HG03342 (cell line): ENCODE results near the gene FAM107B.

Source experiments
- ATAC-seq: cut with Tn5 transposase; IDR thresholded peaks from one replicate; pipeline ENCODE4 v1.9.1; 2021; ENCODE audit warnings: mild to moderate bottlenecking, moderate library complexity; ENCODE audit not compliant: unreplicated experiment

The FAM107B gene

DNA sequence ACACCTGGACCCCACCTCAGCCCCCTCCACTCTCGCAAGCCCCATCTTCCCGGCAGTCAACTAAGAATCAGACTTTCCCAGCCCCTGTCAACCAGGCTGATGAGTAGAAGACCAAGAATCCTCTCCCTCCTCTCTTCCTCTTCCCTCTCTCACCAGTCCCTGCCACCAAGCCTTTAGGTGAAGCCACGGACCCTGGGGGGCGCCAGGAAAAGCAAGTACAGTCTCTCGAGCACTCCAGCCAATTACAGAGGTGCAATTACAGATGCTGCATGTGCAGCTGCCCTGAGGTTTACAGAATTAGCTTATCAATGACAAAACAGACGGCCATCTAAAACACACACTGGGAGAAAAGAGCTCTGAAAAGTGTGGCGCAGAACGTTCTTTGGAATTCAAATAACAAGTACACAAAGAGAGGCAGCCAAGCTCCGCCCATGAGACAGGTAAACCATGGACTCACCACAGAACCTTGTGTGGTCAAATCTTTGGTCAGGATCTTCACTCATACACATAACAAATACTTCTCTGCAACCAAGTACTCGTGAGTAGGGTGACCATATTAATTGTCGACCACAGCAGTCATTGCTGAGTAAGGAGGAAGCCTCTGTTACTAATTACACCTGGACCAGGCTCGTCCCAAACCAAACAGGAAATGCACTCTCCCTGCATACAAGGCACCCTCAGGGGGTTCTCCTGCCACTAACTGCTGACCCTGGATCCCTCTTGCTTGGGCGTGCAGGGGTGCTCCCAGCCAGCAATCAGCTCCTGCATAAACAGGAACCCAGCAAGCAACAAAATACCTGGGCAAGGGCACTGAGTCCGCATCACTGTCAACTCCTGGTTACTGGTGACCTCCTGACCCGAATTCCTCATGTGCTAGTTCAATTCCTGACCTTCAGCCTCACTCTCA, 189.2 kb downstream of the FAM107B start:
- no peak for ATAC-seq

DNA sequence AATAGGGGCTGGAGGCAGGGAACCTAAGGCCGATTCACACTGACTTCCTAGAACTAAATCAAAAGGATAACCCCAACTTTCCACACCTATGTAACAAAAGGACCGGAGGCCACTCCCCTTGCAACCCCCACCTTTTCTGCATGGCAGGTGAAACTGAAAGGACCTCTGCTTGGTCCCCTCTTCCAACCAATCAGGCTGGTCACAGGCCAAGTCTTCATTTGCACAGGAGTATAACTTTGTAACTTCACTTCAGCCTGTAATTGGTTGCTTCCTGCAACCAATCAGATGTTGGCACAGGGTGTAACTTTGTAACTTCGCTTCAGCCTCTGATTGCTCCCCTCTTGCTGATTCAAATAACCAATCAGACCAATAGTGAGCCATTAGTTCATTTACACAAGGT, 190.0 kb downstream of the FAM107B start:
- no peak for ATAC-seq

DNA sequence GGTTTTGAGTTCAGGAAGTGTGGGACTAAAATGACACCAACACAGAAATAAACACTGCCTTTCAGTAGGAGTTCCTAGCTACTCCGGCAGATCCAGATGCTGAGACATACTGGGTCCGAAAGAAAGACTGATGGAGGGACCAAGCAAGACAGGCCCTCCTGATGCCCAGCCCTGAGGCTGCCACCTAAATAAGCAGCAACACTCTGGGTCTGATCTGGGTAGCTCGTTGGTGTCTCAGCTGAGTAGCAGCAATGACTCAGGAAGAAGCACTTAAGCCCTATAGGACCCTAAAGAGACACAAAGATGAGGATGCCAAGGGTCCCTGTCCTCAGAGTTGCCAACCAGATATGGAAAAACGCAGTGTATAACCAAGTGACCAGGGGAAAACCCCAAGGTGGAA, 190.7 kb downstream of the FAM107B start:
- ATAC-seq: no peak

DNA sequence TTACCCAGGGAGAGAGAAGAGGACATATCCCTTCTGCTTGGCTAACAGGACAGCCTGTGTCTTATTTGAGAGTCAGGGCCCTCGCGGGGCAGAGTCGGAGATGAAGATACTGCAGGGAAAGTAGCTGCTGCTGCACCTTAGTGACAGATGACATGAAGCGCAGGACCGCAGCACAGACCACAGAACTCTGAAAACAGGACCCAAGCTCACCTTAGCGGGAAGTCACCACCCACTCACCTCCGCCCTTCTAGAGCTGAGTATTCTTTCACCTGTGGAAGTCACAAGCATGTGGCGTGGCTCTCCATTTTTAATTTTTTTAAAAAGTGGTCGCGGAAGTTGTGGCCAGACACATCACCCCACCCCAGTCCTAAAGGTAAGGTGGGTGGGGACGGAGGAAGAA, 191.4 kb downstream of the FAM107B start:
- peak; percentile 48 for ATAC-seq

DNA sequence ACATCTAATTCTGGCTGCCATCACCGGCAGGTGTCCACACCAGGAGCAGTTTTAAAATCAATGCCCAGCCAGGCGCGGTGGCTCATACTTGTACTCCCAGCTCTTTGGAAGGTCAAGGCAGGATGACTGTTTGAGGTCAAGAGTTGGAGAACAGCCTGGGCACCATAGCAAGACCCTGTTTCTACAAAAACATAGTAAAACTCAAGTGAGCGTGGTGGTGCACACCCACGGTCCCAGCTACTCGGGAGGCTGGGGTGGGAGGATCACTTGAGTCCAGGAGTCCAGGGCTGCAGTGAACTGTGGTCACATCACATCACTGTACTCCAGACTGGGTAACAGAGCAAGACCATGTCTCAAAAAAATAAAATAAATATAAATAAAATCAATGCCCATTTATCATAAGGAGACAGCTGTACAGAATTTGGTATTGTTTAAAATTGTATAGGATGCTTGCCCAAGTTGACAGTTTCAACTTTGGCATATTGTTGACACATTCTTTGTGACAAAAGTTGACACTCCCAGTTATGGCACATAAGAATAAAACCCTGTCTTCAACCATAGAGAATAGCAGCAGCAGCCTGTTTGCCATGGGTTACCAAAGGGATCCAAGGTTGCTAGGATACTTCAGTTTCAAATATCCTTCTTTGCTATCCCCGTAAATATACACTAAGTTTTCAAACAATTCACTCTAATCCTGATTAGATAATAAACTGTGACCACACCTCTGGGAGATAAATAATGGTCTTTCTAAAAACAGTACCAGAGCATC, 193.0 kb downstream of the FAM107B start:
- no peak for ATAC-seq

DNA sequence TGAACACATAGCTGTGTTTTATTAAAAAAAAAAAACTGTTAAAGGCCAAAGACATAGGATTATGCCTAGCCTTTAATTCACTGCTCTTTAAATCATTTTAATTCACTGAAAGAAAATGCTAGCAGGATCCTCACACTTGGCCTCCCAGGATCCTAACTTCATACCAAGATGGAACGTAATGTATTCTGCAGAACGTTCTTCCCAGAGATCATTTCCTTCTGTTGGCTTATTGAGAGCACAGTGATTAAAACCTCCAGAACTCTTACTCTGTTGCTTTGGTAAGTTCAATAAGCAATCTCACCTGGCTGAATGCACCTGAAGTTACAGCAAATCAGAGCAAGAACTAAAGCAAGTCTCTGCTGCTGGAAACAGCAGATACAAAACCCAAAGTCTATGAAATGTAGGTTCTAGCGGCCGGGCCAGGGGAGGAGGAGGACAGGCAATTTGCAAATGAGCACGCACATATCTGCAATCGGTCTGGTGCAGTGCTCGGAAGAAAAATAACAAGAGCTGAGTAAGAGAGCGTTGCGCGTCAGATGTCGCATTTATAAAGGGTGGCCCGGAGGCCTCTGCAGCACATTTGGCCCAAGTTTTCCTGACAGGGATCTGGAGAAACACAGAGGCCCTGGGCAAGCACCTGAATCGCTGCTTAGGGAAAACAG, 193.9 kb downstream of the FAM107B start:
- ATAC-seq: no peak

DNA sequence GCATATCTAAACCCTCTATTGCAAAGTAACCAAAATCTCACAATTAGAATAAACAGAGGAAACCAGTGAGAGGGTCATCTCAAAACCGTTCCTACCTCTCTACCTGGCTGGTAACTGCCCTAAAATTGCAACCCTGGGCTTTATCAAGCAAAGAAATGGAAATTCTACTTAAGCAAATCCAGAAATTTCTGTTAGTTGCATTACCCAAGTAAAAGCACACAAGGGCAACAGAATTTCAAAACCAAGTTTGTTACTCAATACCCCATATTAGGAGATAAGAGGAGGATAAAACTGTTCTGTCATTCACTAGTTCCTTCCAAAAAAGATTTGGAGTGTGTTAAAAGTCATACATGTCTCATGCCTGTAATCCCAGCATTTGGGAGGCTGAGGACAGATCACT, 195.3 kb downstream of the FAM107B start:
- ATAC-seq: no peak

DNA sequence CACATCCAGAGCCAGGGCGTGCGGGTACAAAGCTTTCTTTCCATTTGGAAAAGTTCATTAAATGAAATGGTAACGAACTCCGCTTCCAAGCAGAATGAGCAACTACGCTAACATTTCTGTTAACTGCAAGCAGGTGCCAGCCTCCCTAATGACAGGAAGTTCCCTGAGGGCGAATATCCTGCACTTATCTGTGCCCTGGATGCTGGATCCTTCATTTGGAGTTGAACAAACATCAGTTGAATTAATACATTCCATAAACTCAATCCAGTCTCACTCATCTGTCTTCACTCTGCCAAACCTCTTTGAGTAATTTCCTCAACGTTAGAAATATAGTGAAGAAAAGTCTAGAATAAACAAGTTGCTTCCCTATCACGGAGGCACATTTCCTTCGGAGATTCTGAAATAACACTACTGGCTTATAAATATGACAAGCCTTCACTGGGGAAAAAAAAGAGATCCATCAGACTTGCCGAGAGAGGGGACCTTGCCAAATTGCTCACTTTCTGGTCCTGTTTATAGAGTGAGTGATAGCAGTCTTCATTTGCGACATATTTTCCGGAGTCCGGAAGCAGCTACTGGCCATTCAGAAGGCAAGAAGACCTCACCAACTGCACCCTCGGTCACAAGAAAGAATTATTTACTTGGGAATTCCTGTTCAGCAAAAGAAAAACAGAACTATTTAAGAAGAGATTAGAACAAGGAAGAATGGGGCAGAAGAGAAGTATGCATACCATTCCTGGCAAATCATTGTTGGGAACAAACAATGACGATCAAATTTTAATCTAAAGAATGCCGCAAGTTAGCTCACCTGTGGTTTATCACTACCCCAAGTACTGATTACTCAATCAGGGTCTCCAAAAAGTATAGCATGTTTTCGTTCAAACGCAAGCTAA, 196.4 kb downstream of the FAM107B start:
- ATAC-seq: no peak

DNA sequence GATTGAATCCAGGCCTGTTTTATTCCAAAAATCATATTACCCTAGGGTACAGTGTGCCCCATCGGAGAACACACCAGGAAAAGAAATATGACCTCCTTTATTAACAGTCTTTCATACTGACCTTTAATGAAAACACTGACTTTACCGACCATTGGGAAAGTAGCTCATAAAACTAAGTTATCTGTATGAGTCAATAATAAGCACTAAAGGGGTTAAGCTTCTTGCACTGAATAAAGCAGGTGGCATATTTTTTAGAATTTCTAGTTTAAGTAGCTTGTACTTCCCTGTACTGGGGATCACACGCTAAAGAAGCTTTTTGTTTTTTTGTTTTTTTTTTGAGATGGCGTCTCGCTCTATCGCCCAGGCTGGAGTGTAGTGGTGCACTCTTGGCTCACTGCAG, 199.8 kb downstream of the FAM107B start:
- ATAC-seq: no peak

DNA sequence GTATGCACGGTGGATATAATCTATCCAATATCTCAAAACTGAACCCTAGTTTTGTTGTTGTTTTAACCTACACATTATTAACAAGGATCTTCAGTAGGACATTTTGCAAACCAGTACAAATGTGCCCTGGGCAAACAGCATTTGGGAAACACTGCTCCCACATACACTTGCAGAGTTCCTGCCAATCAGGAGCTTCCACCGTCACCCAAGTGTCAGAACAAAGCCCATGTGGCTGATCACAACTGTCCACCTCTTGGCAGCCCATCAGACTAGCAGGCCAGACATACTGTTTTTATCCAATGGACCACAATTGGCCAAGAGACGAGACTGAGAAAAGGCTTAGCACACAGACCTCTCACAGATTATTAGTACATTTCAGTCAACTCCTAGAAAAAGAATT, 200.4 kb downstream of the FAM107B start:
- ATAC-seq: no peak

DNA sequence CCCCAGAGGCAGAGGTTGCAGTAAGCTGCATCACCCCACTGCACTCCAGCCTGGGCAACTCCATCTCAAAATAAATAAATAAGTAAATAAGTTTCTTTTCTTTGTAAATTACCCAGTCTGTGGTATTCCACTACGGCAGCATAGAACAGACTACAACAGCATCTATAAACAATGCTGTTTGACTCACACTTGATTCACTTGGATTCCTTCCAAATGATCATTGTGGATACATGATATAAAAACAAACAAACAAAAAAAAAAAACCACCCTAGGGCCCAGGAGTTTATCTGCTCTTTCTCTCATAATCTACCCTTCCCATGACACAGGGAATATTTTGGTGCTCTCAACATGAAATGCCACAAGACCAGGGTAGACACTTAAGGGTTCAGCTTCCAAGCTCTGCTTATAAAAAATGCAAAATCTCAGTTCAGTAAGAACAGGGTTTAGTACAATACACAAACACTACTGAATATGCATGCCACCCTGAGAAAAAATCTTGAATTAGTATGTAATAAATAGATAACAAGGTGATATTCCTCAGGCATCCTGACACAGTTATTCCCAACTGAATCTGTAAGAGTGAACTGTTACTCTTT, 200.9 kb downstream of the FAM107B start:
- ATAC-seq: no peak

DNA sequence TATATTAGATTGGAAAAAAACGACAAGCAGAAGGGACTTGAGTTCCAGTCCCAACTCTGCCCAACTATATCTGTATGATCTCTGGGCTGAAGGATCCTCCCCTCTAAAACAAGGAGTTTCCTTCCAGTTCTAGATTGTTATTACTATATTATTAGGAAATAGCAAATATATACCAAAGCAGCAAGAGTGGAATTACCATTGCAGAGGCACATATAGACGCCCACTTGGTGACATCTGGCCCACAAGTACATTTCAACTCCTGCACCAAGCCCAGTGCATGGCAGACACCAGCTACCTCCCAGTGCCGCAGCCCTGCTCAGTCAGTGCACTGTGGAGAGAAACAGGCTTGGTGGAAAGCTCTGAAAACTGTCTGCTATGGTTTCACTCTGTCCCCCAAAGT, 201.9 kb downstream of the FAM107B start:
- ATAC-seq: no peak

DNA sequence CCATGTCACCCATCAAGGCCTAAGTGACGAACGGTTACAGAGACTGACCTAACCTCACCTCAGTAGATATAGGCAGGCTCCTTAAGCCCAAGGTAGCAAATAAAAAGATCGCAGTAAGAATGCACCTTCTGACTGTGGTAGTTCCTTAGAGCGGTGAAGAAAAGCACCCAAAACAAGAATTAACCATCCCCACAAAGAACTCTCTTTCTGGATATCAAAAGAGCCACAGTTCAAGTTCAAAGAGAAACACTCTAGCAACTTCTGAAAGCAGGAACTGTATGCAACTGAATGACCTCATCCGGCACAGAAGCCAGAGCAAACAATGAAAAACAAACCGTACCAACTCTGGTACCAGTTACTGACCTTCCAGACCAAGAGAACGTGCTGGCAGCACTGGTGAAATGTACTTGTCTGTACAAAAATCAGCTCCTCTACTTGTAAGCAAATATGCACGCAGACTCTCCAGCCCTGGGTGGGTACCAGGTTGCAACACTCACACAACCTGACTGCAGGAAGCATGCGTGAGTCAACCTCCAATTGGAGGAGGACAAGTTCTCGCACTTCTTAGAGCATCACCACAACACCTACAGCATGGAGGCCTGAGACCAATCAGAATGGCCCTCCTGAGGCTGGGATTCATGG, 202.7 kb downstream of the FAM107B start:
- peak; percentile 77 for ATAC-seq

DNA sequence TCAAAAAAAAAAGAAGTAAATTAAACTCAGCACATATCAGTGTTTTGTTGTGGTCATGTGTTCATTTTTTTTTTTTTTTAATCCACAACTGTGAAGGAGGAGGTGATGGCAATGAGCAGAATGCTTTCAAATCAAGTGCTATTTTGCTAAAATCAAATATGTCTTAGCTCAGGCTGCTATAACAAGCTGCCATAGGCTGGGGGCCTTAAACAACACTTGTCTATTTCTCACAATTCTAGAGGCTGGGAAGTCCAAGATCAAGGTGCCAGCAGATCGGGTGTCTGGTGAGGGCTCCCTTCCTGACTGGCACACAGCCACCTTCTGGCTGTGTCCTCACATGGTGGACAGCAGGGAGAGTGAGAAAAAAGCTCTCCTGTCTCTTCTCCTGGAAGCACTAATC, 203.9 kb downstream of the FAM107B start:
- ATAC-seq: no peak

DNA sequence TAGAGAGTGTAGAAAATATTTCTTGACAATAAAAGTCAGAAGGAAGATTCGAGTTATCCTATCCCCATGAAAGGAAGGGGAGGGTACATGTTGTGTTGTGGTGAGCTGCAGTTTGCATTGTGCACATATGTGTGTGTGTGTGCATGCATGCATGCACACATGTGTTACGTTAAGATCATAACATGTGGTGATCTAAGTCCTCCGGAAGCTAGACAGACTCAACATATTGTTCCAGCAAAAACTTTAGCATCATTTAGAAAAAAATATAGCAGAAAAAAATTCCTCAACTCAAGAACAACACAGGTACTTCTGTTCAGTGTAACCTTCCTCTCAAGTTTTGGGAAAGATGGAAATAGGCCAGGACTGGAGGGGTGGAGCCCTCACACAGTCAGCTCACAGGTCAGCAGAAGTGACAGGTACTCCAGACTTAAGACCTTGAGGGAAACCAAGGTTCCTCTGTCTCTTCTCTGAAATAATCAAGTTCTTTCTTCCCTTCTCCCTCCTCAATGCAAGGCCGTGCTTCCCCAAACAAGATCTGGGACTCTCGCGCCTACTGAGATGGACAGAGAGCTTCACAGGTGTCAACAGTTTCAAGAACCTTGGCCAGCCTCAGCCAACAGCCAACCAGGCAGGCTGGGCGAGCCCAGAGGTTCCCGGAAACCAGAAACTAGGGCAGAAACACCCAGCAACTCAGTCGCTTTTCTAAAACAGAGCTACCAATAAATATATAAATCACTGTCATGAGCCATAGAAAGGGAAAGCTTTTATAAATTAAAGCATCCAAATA, 205.2 kb downstream of the FAM107B start:
- ATAC-seq: no peak

DNA sequence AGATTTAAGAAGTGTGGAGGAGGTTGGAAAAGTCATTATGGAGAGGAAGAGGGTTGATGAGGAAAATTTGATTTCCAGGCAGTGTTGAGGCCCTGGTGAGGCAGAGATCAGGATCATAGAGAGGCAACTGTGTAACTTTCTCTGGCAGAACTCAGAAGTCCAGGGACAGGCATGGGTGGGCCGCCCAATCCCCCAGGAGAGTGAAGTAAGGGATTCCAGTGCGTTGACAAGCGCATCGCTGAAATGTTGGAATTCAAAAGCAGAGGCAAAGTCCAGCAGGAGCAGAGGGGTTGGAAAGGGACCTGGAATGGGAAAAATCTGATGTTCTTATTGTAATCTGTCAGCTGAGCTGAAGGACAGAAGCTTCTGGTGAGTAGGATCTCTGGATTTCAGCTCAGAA, 207.3 kb downstream of the FAM107B start:
- no peak for ATAC-seq

DNA sequence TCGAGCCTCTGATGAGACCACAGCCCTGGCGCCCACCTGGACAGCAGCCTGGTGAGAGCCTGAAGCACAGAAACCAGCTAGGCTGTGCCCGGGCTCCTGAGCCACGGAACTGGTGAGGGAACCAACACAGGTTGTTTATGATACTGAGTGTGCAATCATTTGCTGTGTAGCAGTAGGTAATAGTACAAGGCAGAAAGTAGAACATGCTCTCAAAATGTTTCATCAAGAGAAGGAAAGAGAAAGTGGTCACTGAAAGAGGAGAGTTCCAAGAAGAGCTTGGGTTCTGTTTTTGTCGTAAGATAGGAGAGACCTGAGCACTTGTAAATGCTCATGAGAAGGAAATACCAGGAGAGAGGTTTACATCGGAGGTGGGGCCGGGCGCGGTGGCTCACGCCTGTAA, 208.2 kb downstream of the FAM107B start:
- ATAC-seq: no peak

DNA sequence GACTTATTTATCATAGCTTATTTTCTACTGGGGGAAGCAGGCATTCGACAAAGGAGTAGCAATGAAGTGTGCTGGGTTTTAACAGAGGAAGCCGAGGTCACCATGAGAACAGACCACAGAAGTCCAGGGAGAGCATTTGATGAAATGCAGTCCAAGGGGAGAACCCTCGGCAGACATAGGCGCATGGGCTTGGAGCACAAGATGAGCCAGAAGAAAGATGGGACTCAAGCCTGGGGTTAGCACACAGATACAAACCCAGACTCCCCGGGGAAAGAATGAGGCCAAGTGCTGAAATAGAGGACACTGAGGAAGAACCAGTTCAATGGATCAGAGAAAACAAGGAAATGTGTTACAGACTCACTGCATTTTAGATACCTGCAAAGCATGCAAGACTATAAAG, 209.5 kb downstream of the FAM107B start:
- ATAC-seq: no peak

DNA sequence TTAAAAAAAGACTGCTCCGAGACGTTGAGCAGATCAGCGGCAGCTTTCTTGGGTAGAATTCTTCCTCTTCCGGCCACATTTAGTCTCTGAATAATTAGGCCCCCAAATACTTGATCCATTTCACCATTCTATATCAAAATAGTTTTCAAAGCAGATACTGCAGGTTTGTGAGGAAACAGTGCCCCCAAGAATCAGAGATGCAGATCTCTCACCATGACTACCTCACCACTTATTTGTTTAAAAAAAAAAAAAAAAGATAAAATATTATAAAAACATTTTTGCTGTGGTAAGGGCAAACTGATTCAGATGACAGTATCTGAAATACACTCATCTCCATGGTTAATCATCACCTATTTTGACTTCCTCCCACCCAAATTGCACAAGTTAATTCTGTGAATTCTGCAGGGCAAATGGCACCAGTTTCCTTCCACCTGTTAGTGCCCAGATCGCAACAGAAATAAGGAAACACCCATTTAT, 210.4 kb downstream of the FAM107B start:
- ATAC-seq: no peak
